MM.1S (cell line): ENCODE results near the gene PAN2.

Source experiments
- CTCF ChIP-seq: fragments of 300-600 bp; sonication (generic); IDR thresholded peaks from 2 replicates; pipeline ENCODE4 v1.5.1; 2016; ENCODE audit warnings: antibody characterized with exemption, low read length, mixed read lengths
- EZH2phosphoT487 ChIP-seq: fragments of 300-600 bp; sonication (generic); IDR thresholded peaks from 2 replicates; pipeline ENCODE4 v1.6.1; 2018; ENCODE audit warnings: antibody characterized with exemption, low read length

GRCh38 chr12:56315249-56315621, 18.6 kb downstream of the PAN2 start:
- TF ChIP-seq CTCF (no peak), EZH2phosphoT487 (no peak)
